Myocyte (in vitro differentiated cells): ENCODE data around the gene ITPRIP. TPM values are rescaled to one million over a fixed set of nuclear protein-coding genes. Genes with fewer than 3 reads are reported as not detected.

ENCODE experiments used
- DNase-seq: peaks from one replicate; pipeline ENCODE4 v3.0.0-alpha.2; 2012; ENCODE audit warnings: low read depth
- total RNA-seq: library from RNA; depleted of rRNA; stranded (reverse); fragments of >200 nt; gene quantifications from 2 replicates; pipeline ENCODE4 v1.2.3, GENCODE V29; 2014

ITPRIP gene
- total RNA-seq, 1 donor from 2014 or later: 5.2 TPM

DNA sequence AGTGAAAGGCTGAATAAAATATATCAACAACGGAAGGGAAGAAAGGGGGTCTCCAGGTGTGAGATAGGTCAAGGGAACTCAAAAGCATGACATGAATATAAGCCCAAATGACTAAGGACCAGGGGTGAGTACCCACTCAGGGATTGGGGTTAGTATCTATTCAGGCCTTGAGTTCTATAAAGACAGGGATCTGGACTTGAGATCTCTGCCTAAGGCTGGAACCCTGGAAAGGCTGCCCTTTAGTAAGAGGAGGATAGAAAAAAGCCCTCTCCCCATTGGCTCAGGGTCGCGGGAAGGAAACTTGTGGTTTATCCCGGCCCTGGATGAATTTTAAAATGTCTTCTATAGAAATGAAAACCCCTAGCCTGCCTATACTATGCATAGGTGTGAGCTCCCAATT lies 2.4 kb upstream of the ITPRIP start:
- DNase-seq: no peak

DNA sequence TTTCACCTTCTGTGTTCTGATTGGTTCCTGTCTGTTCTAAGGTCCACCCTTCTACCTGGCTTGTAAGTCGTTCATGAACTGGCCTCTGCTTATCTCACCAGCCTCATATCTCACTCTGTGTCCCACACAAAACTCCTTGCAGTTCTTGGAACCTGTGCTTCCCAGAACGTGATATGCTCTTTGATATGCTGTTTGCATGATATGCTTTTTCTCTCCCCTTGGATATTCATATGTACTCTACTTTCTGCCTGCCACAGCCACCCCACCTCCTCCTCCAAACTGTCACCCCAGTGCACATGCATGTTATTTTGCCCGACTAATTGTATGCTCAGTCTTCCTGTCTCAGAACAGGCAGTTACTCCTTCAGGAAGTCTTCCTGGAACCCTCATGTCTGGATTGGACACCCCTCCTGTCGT lies 1.9 kb upstream of the ITPRIP start:
- no peak for DNase-seq

DNA sequence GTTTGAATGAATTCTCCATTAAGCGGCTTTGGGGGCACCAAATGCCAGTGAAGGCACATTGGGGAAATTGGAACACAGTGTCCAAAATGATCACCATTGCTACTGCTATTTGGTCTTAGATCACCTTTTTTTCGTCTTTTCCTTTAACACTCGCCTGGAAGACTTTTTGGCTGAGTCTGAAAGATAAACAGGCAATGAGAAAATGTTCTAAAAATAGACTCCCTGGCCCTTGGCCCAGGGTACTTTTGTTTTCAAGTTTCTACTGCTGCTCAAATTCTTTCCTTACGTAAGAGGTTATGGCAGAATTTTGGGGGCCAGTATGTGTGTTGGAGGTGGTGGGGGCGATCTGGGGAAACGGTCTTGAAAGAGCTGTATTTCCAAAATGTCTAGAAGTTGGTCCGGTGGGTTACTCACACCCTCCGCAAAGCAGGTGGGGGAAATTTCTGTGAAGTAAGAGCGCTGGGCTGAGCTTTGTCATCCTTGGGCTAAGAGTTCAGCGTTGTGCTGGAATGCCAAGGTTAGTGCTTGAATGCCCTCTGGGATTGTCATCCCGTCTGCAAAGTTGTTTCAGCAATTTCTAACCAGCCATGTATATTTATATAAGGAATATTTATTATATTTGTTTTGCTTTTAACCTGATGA lies 1.3 kb upstream of the ITPRIP start:
- peak; percentile 81 for DNase-seq

DNA sequence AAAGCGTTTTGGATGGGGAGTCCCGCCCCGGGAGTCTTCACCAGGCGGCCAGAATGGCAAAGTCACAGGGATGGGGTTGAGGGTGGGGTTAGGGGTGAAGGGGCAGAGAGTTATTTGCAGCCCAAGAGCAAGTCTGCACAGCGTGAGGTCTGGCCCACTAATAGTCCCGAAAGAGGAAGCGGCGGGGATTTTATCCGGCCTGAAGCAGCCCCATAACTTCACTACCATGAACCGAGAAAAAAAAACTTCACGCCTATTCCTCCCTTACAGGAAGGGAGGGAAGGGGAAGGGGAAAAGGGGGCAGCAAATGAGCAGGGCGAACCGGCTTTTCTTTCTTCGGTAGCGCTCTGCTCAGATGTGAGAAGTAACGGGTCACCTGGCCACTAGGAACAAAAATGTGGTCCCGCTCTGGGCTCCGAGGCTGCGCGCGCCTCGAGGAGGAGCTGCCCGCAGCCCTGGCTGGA lies 712 bp downstream of the ITPRIP start:
- DNase-seq: peak; percentile 35

DNA sequence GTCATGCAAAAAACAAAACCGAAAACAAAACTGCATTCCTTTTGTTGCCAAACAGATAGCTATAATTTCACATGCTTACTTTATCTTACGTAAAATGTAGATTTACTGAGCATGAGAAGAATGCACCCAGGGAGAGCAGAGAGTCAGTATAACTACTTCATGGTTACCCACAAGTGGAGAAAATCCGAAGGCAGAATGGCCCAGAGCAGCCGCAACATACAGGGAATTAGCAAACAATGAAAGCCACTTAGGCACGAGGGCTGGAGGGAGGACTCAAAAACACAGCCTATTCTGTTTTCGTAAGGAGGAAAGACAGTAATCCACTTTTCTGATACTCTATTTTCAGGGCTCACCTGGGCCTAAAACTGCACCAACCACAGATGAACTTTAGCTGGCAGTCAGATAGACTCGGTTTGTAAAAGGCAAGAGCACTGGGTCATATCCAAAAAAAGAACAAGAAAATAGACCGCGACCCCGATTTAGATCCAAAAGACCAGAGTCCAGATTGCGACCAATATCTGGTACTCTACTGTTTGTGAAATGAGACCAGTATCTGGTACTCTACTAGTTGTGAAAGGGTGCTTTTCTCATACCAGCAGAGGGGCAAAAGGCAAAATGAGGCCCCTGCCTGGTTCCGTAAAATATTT lies 1.3 kb downstream of the ITPRIP start:
- DNase-seq: peak; percentile 44

DNA sequence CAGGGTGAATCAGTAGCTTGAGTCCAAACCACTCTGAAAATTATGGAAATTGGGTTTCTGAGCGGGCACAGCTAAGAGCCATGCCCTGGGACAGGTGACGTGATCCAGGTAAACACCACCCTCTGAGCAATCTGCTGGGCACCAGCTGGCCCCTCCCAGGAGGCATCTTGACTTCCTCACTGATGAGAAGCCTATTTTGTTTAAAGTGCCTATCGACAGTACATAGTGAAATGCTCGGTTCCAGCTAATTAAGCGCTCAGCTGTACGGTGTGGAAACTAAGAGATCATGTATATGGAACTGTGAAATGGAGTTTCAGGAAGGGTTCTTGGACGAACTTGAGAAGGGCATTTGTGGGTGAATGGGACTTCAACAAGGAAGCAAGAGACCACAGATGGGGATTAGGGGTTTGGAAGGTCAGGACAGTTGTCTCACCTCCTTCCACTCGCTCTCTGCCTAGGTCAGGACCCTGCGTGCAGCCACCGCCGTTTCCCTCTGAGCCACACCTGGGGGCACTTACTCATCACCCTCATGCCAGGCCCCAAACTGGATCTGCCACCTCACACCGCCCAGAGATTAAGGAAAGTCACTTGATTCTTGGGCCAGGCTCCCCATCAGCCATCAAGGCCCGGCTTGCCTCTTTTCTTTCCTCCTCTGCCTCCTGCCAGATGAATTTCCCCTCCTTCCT lies 3.2 kb downstream of the ITPRIP start:
- no peak for DNase-seq

DNA sequence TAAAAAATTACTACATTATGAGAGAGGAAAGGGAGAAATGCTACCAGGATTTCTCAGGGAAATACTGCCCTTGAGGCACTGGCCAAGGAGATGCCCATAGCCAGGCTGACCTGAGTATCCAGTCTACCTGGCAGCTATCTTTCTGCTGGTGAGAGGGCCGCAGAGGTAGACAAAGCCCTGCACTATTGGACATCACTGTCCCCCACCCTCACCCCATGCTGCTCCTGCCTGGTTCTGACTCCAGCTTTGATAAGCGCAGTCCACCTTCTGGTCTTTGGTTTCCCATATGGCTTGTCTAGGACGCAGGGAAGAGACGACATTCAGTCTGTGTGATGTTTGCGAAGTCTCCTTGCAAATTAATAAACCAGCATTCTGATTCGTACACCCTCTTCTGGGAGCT lies 3.7 kb downstream of the ITPRIP start:
- no peak for DNase-seq

DNA sequence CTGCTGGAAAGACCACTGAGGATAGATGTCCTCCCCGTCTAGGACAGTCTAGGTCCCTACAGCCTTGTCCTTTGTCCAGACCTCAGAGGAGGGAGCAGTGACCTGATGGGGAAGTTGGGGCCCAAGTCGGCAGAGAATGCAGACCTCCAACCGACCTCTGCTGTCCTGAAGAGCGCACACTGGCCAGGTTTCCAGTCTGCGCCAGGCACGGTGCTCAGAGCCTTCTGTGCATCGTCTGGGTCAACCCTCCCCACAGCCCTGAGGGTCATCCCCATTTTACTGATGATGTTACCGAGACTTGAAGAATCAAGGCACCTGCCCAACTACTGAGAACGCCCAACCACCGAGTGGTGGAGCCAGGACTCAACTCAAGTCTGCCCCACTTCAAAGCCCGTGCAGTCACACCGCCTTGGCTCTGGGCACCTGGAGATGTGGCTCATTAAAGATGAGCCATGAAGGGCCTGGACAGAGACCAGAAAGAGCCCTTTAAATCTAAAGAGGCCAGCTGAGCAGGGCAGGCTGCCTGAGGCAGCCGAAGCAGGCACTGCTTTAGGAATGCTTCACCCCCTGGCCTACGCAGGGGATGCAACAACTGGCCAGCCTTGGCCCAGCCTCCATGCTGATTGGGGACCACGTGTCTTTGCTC lies 4.4 kb downstream of the ITPRIP start:
- no peak for DNase-seq

DNA sequence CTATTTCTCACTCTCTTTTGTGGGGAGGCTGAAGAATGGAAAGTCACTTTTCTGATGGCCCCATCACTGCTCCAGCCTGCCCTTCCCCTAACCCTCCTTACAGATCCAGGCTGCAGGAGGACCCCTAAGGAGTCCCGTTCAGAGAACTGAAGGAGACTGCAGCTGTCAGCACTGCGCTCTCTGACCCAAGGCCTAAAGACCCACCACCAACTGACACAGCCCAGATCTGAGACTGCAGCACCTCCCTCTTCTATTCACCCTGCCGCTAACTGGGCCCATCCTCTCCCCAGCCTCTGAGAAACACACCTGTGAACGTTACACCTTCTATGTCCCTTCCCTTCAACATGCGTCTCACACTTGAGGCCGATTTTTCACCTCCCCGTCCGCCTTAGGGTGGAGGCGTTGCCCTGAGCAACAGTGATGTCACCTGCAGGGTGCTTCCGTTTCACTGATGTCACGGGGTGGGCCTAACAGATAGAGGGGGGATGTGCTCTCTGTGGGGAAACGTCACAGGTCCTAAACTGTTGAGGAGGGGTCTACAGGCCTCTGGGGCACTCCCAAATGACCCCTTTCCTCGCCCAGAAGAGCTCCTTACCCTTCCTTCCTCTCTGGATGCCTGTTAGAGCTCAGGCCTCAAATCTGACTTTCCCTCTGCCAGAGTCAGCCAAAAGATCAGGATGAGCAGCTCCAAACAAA lies 5.1 kb downstream of the ITPRIP start:
- no peak for DNase-seq

DNA sequence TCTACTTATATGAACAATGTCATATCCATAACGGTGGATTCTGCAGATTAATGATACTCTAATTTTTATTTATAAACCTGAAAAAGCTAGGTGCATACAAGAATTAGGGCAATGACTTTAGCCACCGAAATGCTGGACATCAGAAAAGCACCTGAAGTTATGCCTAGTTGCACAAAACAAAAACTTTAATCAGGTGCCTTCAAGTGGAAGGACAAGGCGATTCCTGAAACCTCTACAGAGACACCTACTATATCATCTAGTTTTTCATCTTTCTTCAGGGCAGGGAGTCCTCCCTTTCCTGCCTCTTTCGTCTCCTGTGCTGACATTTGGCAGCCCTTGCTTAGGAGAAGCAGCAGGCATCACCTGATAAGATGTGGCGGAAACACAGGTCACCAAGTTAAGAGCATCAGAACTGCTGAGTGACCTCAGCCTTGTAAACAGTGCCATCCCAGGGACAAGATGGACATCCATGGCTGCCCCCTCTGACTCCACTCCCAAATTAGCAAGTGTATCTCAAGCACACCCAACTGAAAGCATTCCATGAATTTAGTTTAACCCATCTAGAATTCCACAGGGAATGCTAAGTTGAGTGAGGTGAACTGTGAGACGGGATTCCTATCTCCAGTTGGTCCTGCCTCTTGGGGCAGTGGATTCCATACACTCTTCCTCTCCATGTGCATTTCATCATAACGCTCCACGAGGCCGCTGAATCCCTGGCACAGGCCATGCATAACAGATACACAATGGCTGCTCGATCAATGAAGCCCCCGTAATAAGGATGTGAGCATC lies 5.8 kb downstream of the ITPRIP start:
- DNase-seq: peak; percentile 71

DNA sequence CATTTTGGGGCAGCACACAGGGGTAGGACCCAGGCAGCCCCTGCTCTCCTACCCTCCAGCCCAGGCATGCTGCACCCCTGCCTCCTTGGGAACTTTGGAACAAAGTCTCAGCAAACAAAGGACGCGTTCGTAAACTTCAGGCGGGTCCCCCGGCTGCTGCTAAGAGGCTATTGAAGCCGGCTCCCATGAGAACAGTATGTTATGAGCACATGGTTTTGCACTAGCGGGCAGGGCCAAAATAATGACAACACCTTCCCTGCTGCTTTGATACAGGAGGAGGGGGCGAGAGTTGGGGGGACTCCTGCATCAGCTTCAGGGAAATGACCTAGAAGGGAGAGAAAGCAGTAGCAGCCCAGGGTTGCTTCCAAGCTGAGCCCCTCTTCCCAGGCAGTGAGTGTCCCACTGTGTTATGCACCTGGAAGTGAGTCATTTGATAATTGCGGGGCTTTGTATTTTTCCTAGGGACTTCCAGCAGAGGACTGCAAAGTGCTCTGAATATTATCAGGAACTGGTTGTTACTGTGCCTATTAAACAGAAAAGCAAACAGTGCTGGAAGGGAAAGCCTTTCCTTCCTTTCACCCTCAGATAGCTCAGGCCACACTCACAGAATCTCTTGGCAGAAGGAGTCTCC lies 6.9 kb downstream of the ITPRIP start:
- no peak for DNase-seq

DNA sequence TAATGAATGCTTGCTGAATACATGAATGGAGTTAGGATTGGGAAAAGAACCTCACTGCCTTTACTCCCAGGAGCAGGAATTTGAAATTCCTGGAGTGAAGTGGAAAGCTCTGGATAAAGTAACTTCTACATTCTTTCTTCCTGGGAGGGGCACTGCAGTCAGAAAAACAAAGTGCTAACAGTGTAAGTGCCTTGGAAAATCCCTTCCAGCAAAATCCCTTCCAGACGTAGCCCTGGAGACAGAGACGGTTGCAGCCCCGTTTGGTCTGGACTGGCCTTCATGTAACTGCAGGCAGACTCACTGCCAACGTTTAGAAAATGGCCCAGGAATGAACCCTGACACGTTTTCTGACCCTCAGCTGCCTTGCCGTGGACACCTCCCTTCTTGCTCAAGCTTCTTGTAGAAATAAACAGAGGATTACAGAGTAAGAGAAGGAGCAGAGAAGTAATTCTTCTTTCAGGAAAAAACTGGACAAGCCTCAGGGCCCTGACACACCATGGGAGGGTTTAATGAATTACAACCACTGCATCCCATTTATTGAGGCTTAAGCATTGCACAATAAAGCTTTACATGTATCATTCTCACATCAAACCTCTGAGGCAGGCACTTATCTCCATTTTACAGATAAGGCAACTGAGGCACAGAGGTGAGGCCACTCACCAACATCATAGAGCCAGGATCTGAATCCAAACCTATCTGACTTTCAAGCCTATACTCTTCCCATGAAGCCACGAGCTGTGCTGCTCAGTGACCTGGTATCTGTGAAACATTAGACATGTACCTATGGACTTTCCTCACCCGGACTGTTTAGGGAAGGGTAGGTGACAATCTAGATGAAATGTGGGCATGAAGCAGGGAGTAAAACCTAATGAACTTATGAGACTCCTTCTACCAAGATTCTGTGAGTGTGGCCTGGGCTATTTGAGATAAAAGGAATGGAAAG lies 7.8 kb downstream of the ITPRIP start:
- peak; percentile 50 for DNase-seq

DNA sequence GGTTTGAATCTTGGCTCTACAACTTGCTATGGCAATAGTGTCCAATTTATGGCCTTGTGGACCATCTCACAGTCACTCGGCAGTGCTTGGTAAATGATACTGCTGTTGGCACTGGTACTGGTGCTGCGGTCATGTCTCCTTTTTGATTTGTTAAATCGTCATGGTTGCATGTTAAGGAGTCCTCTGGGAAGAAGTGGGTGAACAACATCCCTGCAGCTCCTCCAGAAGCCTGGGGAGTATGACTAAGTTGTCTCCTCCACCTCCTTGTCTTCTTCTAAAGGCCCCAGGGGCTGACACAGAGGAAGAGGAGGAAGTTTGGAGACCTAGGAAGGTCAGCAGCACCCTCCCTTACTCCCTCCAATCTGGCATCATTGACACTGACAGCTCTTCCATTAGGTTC lies 8.5 kb downstream of the ITPRIP start:
- DNase-seq: peak; percentile 83

DNA sequence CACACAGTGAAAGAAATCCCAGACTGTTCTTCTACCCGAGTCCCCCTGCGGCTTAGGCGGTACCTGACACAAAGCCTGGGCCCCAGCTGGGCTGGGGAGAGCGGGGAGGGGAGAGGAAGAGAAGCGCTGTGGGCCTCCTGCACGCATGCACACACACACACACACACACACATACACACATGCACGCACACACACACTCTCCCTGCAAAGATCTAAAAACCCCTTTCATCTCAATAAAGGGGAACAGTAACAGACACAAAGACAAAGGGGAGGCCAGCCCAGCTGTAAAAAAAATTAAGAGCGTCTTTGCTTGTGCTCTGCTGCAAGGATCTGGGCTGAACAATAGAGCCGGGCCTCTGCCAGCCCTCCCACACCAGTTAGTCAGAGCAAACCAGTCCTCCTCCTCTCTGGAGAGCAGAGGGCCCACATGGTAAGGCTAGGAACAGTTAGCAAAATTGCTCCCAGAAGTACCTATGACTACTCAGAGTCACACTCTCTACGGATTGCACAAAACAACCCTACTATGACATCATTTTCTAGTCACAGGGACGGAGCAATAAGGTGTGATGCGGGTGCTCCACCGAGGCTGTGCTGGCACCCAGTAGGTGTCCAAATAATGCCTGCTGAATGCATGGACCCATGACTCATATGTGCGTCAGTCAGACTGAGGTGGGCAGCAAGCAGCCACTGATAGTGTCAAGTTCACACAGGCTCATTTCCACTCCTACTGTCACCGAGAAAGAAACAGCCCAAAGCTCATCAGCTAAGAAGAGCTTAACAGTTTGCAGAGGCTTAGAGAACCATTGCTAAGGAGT lies 9.2 kb downstream of the ITPRIP start:
- peak; percentile 73 for DNase-seq

DNA sequence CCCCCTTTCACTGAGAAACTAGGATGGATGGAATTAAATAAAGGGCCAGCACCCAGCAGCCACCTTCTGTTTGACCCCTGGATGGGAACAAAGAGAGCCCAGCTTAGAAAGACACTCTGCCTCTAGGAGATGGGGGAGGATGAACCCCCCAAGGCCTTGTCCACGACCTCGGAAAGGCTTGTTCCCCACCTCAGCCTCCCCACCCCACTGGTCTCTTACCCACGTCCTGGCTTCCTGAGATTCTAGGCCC lies 9.7 kb downstream of the ITPRIP start:
- DNase-seq: peak; percentile 43

DNA sequence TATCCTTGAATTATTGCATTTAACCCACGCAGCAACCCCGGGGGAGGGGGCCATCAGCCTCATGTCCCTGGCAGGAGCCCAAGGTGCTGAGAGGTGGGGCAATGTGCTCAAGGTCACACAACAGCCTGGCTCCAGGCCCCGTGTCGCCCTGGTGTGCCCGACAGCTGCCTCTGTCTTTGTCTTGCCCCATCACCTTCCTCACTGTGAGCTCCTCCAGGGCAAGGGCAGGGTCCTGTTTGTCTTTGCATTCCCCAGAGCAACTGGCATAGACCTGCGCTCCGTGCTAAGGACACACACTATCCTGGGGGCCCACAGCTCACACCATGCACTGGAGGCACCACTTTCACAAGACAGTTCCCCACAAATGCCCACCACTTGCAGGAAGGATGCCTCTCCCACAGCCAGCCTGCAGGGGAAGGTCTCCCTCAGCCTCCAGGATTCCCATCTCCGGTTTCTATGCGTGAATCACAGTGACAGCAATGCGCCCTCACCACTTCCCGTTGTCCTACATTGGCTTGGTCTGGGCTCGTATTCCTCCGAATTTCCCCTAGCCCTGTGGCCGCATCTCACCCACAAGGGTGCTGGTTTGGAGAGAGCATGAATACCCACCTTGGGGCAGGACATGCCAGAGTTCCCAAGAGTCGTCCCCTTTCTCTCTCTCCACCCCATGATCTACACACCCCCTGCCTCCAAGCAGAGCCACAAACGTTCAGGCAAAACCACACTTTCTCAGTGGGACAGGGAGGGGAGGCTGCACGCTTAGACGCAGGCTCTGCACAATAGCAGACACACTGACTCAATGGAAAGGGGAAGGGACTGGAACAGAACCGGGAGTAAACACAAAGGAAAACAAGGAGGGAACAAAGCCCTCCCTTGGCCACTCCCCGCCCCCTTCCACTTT lies 10.3 kb downstream of the ITPRIP start:
- peak; percentile 92 for DNase-seq

DNA sequence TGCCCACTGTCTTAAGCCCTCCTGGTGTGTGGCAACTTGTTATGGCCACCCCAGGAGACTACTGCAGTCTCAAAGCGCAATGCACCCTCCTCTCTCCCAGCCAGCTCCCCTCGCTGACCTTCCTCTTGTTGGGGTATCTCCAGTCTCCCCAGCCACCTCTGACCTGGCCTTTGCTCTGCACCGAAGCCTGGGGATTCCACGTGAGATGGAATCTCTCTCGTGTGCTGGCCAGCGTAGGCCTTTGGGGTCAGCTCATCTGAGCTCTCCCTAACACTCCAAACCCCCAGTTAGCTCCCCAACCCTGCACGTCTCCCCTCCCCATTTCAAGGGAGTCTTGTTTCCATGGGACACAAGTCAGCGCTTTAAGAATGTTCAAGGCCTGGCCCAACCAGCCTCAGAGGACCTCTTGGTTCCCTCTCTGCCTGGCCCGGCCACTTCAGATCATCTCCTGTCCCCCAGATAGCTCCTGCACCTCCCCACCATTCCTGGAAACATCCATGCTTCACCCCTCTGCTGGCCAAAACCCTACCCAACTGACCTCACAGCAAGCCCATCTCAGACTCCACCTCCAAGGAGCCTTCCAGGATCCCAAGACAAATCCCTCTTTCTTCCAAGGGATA lies 11.2 kb downstream of the ITPRIP start:
- DNase-seq: no peak
